PC-3 (cell line): ENCODE results near the gene ZFC3H1. TPM values are rescaled to one million over a fixed set of nuclear protein-coding genes. Genes with fewer than 3 reads are reported as not detected.
A peak's percentile ranks its signal among the peaks of the same experiment; 100 is the strongest.

Experiments used
- ATAC-seq: fragments of 200-7000 bp; cut with Tn5 transposase; 2 replicates; pipeline ENCODE4 v1.9.1; 2020; ENCODE audit warnings: mild to moderate bottlenecking, moderate library complexity
- BruUV-seq: library from RNA; stranded (reverse); fragments of 400-500 nt; replicated peaks from 2 replicates; lab custom pipeline; 2021; lab: Mats Ljungman, UMichigan
- CTCF ChIA-PET: fragments of 300-600 bp; sonication (Branson Sonifier 250); formaldehyde crosslinking; loops from one replicate; lab custom pipeline; 2022; ENCODE audit warnings: antibody characterized with exemption; lab: Charles Lee
- POLR2A ChIA-PET: fragments of 300-600 bp; sonication (Branson Sonifier 250); formaldehyde crosslinking; loops from one replicate; lab custom pipeline; 2022; ENCODE audit warnings: antibody characterized with exemption; ENCODE audit not compliant: unreplicated experiment; lab: Charles Lee
- DNase-seq: peaks from one replicate; pipeline ENCODE4 v3.0.0-alpha.2; 2015
- H2AFZ ChIP-seq: fragments of 300-600 bp; sonication (generic); 2 replicates; pipeline ENCODE4 v1.6.0; 2016; ENCODE audit warnings: antibody characterized with exemption, low read length
- H3F3A ChIP-seq: fragments of 300-600 bp; sonication (generic); one replicate; pipeline ENCODE4 v1.6.0; 2017; ENCODE audit warnings: antibody characterized with exemption, low read length, control low read depth, mild to moderate bottlenecking; ENCODE audit not compliant: unreplicated experiment
- H3K27ac ChIP-seq: fragments of 300-600 bp; sonication (generic); 2 replicates; pipeline ENCODE4 v1.5.1; 2016; ENCODE audit warnings: mild to moderate bottlenecking, low read length
- H3K27me3 ChIP-seq: fragments of 300-600 bp; sonication (generic); 2 replicates; pipeline ENCODE4 v1.6.1; 2016; ENCODE audit warnings: low read length, mixed read lengths
- H3K36me3 ChIP-seq: fragments of 300-600 bp; sonication (generic); 2 replicates; pipeline ENCODE4 v1.6.1; 2016; ENCODE audit warnings: low read depth, mixed run types, low read length, mixed read lengths
- H3K4me1 ChIP-seq: fragments of 300-600 bp; sonication (generic); 2 replicates; pipeline ENCODE4 v1.5.1; 2016; ENCODE audit warnings: low read length; ENCODE audit not compliant: insufficient read depth
- H3K4me2 ChIP-seq: fragments of 300-600 bp; sonication (generic); 2 replicates; pipeline ENCODE4 v1.6.0; 2016; ENCODE audit warnings: low read length
- H3K4me3 ChIP-seq: fragments of 300-600 bp; sonication (generic); 2 replicates; pipeline ENCODE4 v1.5.1; 2016; ENCODE audit warnings: mild to moderate bottlenecking, low read length, mixed read lengths
- H3K79me2 ChIP-seq: fragments of 300-600 bp; sonication (generic); 2 replicates; pipeline ENCODE4 v1.6.1; 2017; ENCODE audit warnings: low read length, mixed read lengths
- H3K9ac ChIP-seq: fragments of 300-600 bp; sonication (generic); 2 replicates; pipeline ENCODE4 v1.6.0; 2016; ENCODE audit warnings: mild to moderate bottlenecking, low read length
- H3K9me2 ChIP-seq: fragments of 300-600 bp; sonication (generic); replicated peaks from 2 replicates; pipeline ENCODE4 v1.6.1; 2016; ENCODE audit warnings: mixed run types, low read length, mixed read lengths
- H3K9me3 ChIP-seq: fragments of 300-600 bp; sonication (generic); 2 replicates; pipeline ENCODE4 v1.6.1; 2016; ENCODE audit warnings: low read length, mixed read lengths
- H4K20me1 ChIP-seq: fragments of 300-600 bp; sonication (generic); 2 replicates; pipeline ENCODE4 v1.6.1; 2016; ENCODE audit warnings: low read length, mixed read lengths
- EZH2 ChIP-seq: fragments of 300-600 bp; sonication (generic); IDR thresholded peaks from one replicate; pipeline ENCODE4 v1.6.1; 2017; ENCODE audit warnings: antibody characterized with exemption, mild to moderate bottlenecking, low read length; ENCODE audit not compliant: unreplicated experiment
- EZH2phosphoT487 ChIP-seq: fragments of 300-600 bp; sonication (generic); IDR thresholded peaks from 2 replicates; pipeline ENCODE4 v1.6.1; 2018; ENCODE audit warnings: mild to moderate bottlenecking, antibody characterized with exemption, low read length, borderline replicate concordance
- intact Hi-C: fragments of 100-400 bp; cut with micrococcal nuclease; formaldehyde crosslinking; loops from 2 replicates; pipeline ENCODE4 v1.9.0; 2023
- total RNA-seq: library from RNA; depleted of rRNA; stranded (reverse); fragments of >200 nt; gene quantifications from 2 replicates; pipeline ENCODE4 v1.2.3, GENCODE V29; 2014
- TF ChIP-seq, protein P1 (sequence below): fragments of 300-600 bp; sonication (generic); conservative IDR thresholded peaks from 2 replicates; pipeline ENCODE4 v1.5.1; 2017; ENCODE audit warnings: antibody characterized with exemption, low read depth, mild to moderate bottlenecking, low read length

The ZFC3H1 gene
- total RNA-seq, 1 experiment from 2014 or later, result 13.7 TPM

DNA sequence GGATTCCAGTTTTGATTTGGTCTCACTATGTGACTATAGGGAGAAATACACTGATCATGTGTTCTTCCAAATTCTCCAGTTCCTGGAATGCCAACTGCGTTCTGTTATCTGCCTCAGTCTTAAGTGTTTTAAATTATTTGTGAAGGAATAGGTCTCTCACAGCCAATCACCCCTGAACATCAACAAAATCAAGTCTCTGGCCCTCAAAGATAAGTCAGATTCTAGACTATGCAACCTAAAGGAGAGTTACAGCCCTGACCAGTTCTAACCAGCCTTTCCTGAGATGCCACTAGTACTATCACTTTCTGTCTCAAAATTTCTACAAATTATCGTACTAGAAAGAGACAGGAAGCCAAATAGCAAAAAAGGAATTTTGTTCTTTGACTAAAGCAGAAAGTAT is 22.3 kb downstream of the ZFC3H1 start:
- ChIA-PET CTCF (no interaction called here), POLR2A (no interaction called here)
- H3K9ac ChIP-seq, result no peak overlapping the region
- H3K4me3 ChIP-seq, result no peak overlapping the region
- no peak overlapping the region for H3K27ac ChIP-seq
- H4K20me1 ChIP-seq, result no peaks in the 10 kb centered on the region
- H3K9me2 ChIP-seq, result no peaks in the 10 kb centered on the region
- BruUV-seq, result no TSS peak
- no peaks in the 10 kb centered on the region for H3K27me3 ChIP-seq
- no peaks in the 10 kb centered on the region for H3F3A ChIP-seq
- H3K79me2 ChIP-seq, result no peaks in the 10 kb centered on the region
- no peaks in the 10 kb centered on the region for H3K4me1 ChIP-seq
- H2AFZ ChIP-seq, result no peak overlapping the region
- intact Hi-C loops, result no loop called here
- no peaks in the 10 kb centered on the region for H3K9me3 ChIP-seq
- peaks cover 43% of the 10 kb centered on the region for H3K36me3 ChIP-seq
- TF ChIP-seq EZH2 (no peak), EZH2phosphoT487 (no peak)
- TF ChIP-seq, protein P1, sequence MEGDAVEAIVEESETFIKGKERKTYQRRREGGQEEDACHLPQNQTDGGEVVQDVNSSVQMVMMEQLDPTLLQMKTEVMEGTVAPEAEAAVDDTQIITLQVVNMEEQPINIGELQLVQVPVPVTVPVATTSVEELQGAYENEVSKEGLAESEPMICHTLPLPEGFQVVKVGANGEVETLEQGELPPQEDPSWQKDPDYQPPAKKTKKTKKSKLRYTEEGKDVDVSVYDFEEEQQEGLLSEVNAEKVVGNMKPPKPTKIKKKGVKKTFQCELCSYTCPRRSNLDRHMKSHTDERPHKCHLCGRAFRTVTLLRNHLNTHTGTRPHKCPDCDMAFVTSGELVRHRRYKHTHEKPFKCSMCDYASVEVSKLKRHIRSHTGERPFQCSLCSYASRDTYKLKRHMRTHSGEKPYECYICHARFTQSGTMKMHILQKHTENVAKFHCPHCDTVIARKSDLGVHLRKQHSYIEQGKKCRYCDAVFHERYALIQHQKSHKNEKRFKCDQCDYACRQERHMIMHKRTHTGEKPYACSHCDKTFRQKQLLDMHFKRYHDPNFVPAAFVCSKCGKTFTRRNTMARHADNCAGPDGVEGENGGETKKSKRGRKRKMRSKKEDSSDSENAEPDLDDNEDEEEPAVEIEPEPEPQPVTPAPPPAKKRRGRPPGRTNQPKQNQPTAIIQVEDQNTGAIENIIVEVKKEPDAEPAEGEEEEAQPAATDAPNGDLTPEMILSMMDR, result no peak
- ATAC-seq (no peak), DNase-seq (no peak)
- no peak overlapping the region for H3K4me2 ChIP-seq

DNA sequence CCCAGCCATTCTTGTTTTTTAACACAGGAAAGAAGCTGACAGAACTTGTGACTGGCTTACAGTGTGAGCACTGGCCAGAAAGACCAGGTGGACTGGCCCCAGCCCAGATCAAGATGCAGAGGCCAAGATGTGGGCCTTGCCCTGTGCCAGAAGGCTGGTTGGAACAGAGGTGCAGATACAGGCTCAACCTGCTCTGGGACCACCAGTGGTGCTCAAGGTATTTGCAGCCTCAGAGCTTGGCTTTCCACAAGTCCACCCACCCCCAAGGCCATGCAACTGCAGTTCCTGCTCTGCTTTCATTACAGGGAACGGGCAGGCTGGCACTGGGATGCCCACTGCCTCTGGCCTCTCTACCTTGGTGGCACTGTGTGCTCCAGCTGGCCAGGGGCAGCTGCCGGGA is 23.3 kb downstream of the ZFC3H1 start:
- ATAC-seq (peak; percentile 42), DNase-seq (no peak)
- Histone ChIP-seq H3F3A (no peaks in the 10 kb centered on the region), H3K4me3 (no peak overlapping the region), H3K4me2 (no peak overlapping the region), H3K27me3 (no peaks in the 10 kb centered on the region), H3K9me3 (no peaks in the 10 kb centered on the region), H3K9ac (no peak overlapping the region), H2AFZ (no peak overlapping the region), H3K9me2 (no peaks in the 10 kb centered on the region), H3K36me3 (peaks cover 50% of the 10 kb centered on the region), H3K27ac (no peak overlapping the region), H3K79me2 (no peaks in the 10 kb centered on the region), H4K20me1 (no peaks in the 10 kb centered on the region), H3K4me1 (no peaks in the 10 kb centered on the region)
- POLR2A ChIA-PET, result no interaction called here
- TF ChIP-seq, protein P1, result no peak
- TF ChIP-seq EZH2 (no peak), EZH2phosphoT487 (no peak)
- BruUV-seq, result no TSS peak
- CTCF ChIA-PET, result no interaction called here
- intact Hi-C loops, result no loop called here

DNA sequence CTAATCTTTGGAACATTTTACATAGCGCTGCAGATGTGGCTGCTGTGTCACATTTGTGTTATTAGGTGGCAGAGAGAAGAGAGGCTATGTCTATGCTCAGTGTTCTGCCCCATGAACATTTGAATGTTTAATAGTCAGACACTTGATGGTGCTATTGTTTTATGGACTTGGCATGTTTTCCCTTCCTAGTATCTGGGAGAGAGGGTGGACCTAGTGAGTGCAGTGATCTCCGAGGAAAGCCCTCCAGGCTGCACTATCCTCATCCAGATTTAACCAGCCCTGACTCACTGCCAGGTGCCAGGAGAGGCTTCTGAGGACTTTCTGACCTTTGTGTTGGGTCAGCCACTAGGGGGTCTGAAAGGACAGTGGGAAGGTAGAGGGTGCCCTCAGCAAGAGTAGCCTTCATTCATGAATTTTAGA is 24.3 kb downstream of the ZFC3H1 start:
- DNase-seq, result peak; percentile 22
- peaks cover 52% of the 10 kb centered on the region for H3K36me3 ChIP-seq
- H3K4me1 ChIP-seq, result no peaks in the 10 kb centered on the region
- POLR2A ChIA-PET, result no interaction called here
- CTCF ChIA-PET, result no interaction called here
- no peak overlapping the region for H2AFZ ChIP-seq
- ATAC-seq, result peak; percentile 73
- H3K4me2 ChIP-seq, result no peak overlapping the region
- no peaks in the 10 kb centered on the region for H3K9me2 ChIP-seq
- no peak overlapping the region for H3K9ac ChIP-seq
- no peak overlapping the region for H3K27ac ChIP-seq
- H3K9me3 ChIP-seq, result no peaks in the 10 kb centered on the region
- no peaks in the 10 kb centered on the region for H4K20me1 ChIP-seq
- no TSS peak for BruUV-seq
- no peak overlapping the region for H3K4me3 ChIP-seq
- H3K27me3 ChIP-seq, result no peaks in the 10 kb centered on the region
- no peaks in the 10 kb centered on the region for H3F3A ChIP-seq
- TF ChIP-seq, protein P1, result peak; percentile 46
- TF ChIP-seq EZH2, result no peak
- no peaks in the 10 kb centered on the region for H3K79me2 ChIP-seq
- intact Hi-C loops, result loop anchor here (10.0 kb wide), 1 partner anchor 425 kb away; no protein-coding TSS in a partner anchor
